IPS-15b (cell line): Measurements from ENCODE around the gene CLEC18A.
"Not testable (repeated sequence)": the region's sequence is repeated elsewhere in the genome, so short reads cannot be mapped to it uniquely, and the experiment has no call there.

Experiments used
- H3K27me3 ChIP-seq: one replicate; pipeline ENCODE4 v1.6.1; 2013; ENCODE audit warnings: low read length; ENCODE audit not compliant: control insufficient read depth, insufficient read depth
- H3K36me3 ChIP-seq: one replicate; pipeline ENCODE4 v1.6.1; 2013; ENCODE audit warnings: low read length; ENCODE audit not compliant: control insufficient read depth, insufficient read depth
- H3K4me1 ChIP-seq: one replicate; pipeline ENCODE4 v1.6.1; 2013; ENCODE audit warnings: mild to moderate bottlenecking, low read length; ENCODE audit not compliant: control insufficient read depth, insufficient read depth
- H3K4me3 ChIP-seq: one replicate; pipeline ENCODE4 v1.5.1; 2013; ENCODE audit warnings: low read depth, low read length
- H3K9ac ChIP-seq: one replicate; pipeline ENCODE4 v1.6.1; 2013; ENCODE audit warnings: low read depth, mild to moderate bottlenecking, low read length
- H3K9me3 ChIP-seq: one replicate; pipeline ENCODE4 v1.6.1; 2013; ENCODE audit warnings: mild to moderate bottlenecking, low read length; ENCODE audit not compliant: control insufficient read depth, insufficient read depth

CLEC18A gene

GRCh38 chr16:70011120-70011519 is 60.0 kb downstream of the CLEC18A start:
- H3K9me3 ChIP-seq, H3K36me3 ChIP-seq, H3K9ac ChIP-seq, H3K4me3 ChIP-seq, H3K27me3 ChIP-seq, H3K4me1 ChIP-seq: not testable (repeated sequence)

- H3K4me3 ChIP-seq, H3K9me3 ChIP-seq, H3K27me3 ChIP-seq, H3K36me3 ChIP-seq, H3K4me1 ChIP-seq, H3K9ac ChIP-seq: not testable (repeated sequence)
These were observed 61.2 kb downstream of the CLEC18A start for GRCh38 chr16:70012354-70012753.

DNA sequence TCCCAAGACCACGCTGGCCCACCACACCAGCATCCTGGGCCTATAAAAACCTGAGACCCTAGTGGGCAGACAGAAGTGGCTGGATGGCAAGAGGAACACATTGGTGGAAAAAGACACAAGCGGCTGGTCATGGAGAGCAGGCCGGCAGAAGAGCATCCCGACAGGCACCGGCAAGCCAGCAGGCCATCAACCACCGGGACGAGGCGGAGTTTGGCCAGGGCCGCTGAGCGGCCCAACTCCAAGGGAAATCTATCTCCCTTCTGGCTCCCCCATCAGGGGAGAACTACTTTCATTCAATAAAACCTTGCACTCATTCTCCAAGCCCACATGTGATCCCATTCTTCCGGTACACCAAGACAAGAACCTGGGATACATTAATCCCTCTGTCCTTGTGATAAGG is 61.8 kb downstream of the CLEC18A start:
- H3K4me1 ChIP-seq, H3K9me3 ChIP-seq, H3K9ac ChIP-seq, H3K36me3 ChIP-seq, H3K4me3 ChIP-seq, H3K27me3 ChIP-seq: not testable (repeated sequence)
